HCT116 (cell line): ENCODE data around the gene DKK3. TPM values are rescaled to one million over a fixed set of nuclear protein-coding genes. Genes with fewer than 3 reads are reported as not detected.

ENCODE experiments used
- ATAC-seq: fragments of 200-7000 bp; cut with Tn5 transposase; 2 replicates; pipeline ENCODE4 v1.9.1; 2020; ENCODE audit warnings: mild to moderate bottlenecking, moderate library complexity
- BruUV-seq: library from RNA; stranded (reverse); fragments of 400-500 nt; replicated peaks from 2 replicates; lab custom pipeline; 2021; lab: Mats Ljungman, UMichigan
- CTCF ChIA-PET: fragments of 300-600 bp; sonication (Branson Sonifier 250); formaldehyde crosslinking; loops from one replicate; lab custom pipeline; 2021; ENCODE audit warnings: antibody characterized with exemption; lab: Charles Lee
- POLR2A ChIA-PET: fragments of 300-600, 350-600 bp; sonication (Branson Sonifier 250); formaldehyde crosslinking; loops from one replicate; lab custom pipeline; 2021; ENCODE audit warnings: antibody characterized with exemption; lab: Charles Lee
- RAD21 ChIA-PET, 2 experiments: fragments of 300-600 bp; sonication (Branson Sonifier 250); formaldehyde crosslinking; loops; one replicate each; lab custom pipeline; 2023; ENCODE audit warnings: low total read pairs in 2 of 2; ENCODE audit not compliant: uncharacterized antibody in 2 of 2, unreplicated experiment in 2 of 2, low non-redundant PET in 1 of 2; lab: Charles Lee
- DNase-seq: peaks from one replicate; pipeline ENCODE4 v3.0.0-alpha.2; 2010; ENCODE audit warnings: low read depth, low spot score
- H2AFZ ChIP-seq: fragments of 200-600 bp; shearing (Covaris generic), sonication (generic); 2 replicates; pipeline ENCODE4 v1.6.1; 2017; ENCODE audit warnings: low read depth, mixed run types, mixed read lengths, antibody characterized with exemption, low read length; ENCODE audit not compliant: poor library complexity, severe bottlenecking
- H3K27ac ChIP-seq: 2 replicates; pipeline ENCODE4 v1.5.1; 2012; ENCODE audit warnings: low read depth, low read length
- H3K27me3 ChIP-seq: fragments of 200-600 bp; sonication (generic); 2 replicates; pipeline ENCODE4 v1.6.1; 2016; ENCODE audit warnings: mixed run types, low read length, mixed read lengths; ENCODE audit not compliant: insufficient read depth
- H3K36me3 ChIP-seq, 2 experiments: fragments of 200-500 bp in 1 of 2; fragments of 200-600 bp in 1 of 2; sonication (Bioruptor generic) in 1 of 2; sonication (generic) in 1 of 2; 2 replicates each; pipeline versions ENCODE4 v1.5.1 to v1.6.1; 2014 to 2016; ENCODE audit warnings: low read length in 2 of 2, inconsistent platforms in 1 of 2, mixed read lengths in 1 of 2, mixed run types in 1 of 2; ENCODE audit not compliant: insufficient read depth in 2 of 2, control insufficient read depth in 1 of 2
- H3K4me1 ChIP-seq, 2 experiments: fragments of 200-600 bp in 1 of 2; sonication (generic) in 1 of 2; 2 replicates each; pipeline versions ENCODE4 v1.5.1 to v1.6.1; 2012 to 2017; ENCODE audit warnings: low read length in 2 of 2, inconsistent platforms in 1 of 2, mild to moderate bottlenecking in 1 of 2, mixed read lengths in 1 of 2, mixed run types in 1 of 2, moderate library complexity in 1 of 2; ENCODE audit not compliant: insufficient read depth in 2 of 2, control insufficient read depth in 1 of 2
- H3K4me2 ChIP-seq: fragments of 200-600 bp; sonication (generic); 2 replicates; pipeline ENCODE4 v1.6.1; 2017; ENCODE audit warnings: mixed run types, low read length, mixed read lengths
- H3K4me3 ChIP-seq, 2 experiments: fragments of 200-600 bp in 1 of 2; sonication (generic) in 1 of 2; replicated peaks in 1 of 2; 2 replicates each; pipeline ENCODE4 v1.5.1; 2011 to 2016; ENCODE audit warnings: low read length in 2 of 2, control low read depth in 1 of 2, low read depth in 1 of 2, mild to moderate bottlenecking in 1 of 2, mixed read lengths in 1 of 2, mixed run types in 1 of 2
- H3K79me2 ChIP-seq: fragments of 200-600 bp; sonication (generic); 2 replicates; pipeline ENCODE4 v1.6.1; 2017; ENCODE audit warnings: mild to moderate bottlenecking, mixed run types, low read length, moderate library complexity, mixed read lengths; ENCODE audit not compliant: insufficient read depth
- H3K9ac ChIP-seq: fragments of 200-600 bp; sonication (generic); 2 replicates; pipeline ENCODE4 v1.6.1; 2016; ENCODE audit warnings: low read length, mixed read lengths
- H3K9me2 ChIP-seq: fragments of 200-600 bp; sonication (generic), shearing (Covaris generic); 2 replicates; pipeline ENCODE4 v1.6.1; 2017; ENCODE audit warnings: mixed run types, mild to moderate bottlenecking, moderate library complexity; ENCODE audit not compliant: insufficient read depth
- H3K9me3 ChIP-seq, 2 experiments: fragments of 200-500 bp in 1 of 2; fragments of 200-600 bp in 1 of 2; sonication (Bioruptor generic) in 1 of 2; sonication (generic) in 1 of 2; 2 replicates each; pipeline ENCODE4 v1.6.1; 2014 to 2017; ENCODE audit warnings: low read length in 2 of 2, mixed read lengths in 2 of 2, inconsistent platforms in 1 of 2, low read depth in 1 of 2, mild to moderate bottlenecking in 1 of 2, mixed run types in 1 of 2, moderate library complexity in 1 of 2; ENCODE audit not compliant: control insufficient read depth in 1 of 2, insufficient read depth in 1 of 2
- H4K20me1 ChIP-seq: fragments of 200-600 bp; sonication (generic), shearing (Covaris generic); 2 replicates; pipeline ENCODE4 v1.6.1; 2017; ENCODE audit warnings: mixed run types, mild to moderate bottlenecking, moderate library complexity; ENCODE audit not compliant: insufficient read depth
- ATF3 ChIP-seq: IDR thresholded peaks from 2 replicates; pipeline ENCODE4 v1.6.1; 2012
- CEBPB ChIP-seq: IDR thresholded peaks from 2 replicates; pipeline ENCODE4 v1.6.1; 2012; ENCODE audit warnings: low read depth
- ELF1 ChIP-seq: IDR thresholded peaks from 2 replicates; pipeline ENCODE4 v1.6.1; 2012; ENCODE audit warnings: low read depth, borderline replicate concordance
- SRF ChIP-seq: IDR thresholded peaks from 2 replicates; pipeline ENCODE4 v1.6.1; 2012; ENCODE audit warnings: low read depth
- ZFX ChIP-seq: fragments of 450-650 bp; IDR thresholded peaks from 2 replicates; pipeline ENCODE4 v1.6.1; 2017
- intact Hi-C: fragments of 100-400 bp; cut with micrococcal nuclease; formaldehyde crosslinking; loops from 2 replicates; pipeline ENCODE4 v1.10.0; 2022
- total RNA-seq: library from RNA; stranded (reverse); gene quantifications from one replicate; pipeline ENCODE4 v1.2.1, GENCODE V29; 2021; ENCODE audit not compliant: unreplicated experiment
- TF ChIP-seq, protein P1 (sequence below): IDR thresholded peaks from 2 replicates; pipeline ENCODE4 v1.6.1; 2012

DKK3 gene
- total RNA-seq, 1 experiment from 2014 or later, result 0.49 TPM

- TF ChIP-seq ELF1 (no peak), CEBPB (no peak), SRF (no peak)
- TF ChIP-seq, protein P1, sequence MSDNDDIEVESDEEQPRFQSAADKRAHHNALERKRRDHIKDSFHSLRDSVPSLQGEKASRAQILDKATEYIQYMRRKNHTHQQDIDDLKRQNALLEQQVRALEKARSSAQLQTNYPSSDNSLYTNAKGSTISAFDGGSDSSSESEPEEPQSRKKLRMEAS, result no peak
Measured at GRCh38 chr11:11977206-11977938, 31.1 kb downstream of the DKK3 start (continued).

- Histone ChIP-seq H4K20me1 (no peaks in the 10 kb centered on the region), H3K79me2 (no peaks in the 10 kb centered on the region), H3K4me3 (peak overlapping the region in 1 of 2 experiments; percentile 44; a peak in 3 of 4 replicates), H3K9me2 (no peaks in the 10 kb centered on the region), H3K9ac (peak overlapping the region; percentile 45), H3K4me2 (peak overlapping the region; percentile 79)
- POLR2A ChIA-PET, result no interaction called here
- BruUV-seq, result no TSS peak
- no peak for TF ChIP-seq ATF3
- no peak for TF ChIP-seq ZFX
- TF ChIP-seq, all 23 proteins: peak for 0
- CTCF ChIA-PET, result interaction anchor here (0.6 to 2.4 kb wide), 3 partner anchors 11 to 123 kb away, joined by 3 to 21 read pairs (median 4); no protein-coding TSS in a partner anchor
- ATAC-seq, result peak; percentile 23
- Histone ChIP-seq H3K27ac (peak overlapping the region; percentile 60), H2AFZ (no peak overlapping the region), H3K9me3 (no peaks in the 10 kb centered on the region; a peak in 1 of 4 replicates), H3K4me1 (peaks cover 25 to 44% of the 10 kb centered on the region in 2 experiments), H3K36me3 (no peaks in the 10 kb centered on the region), H3K27me3 (no peaks in the 10 kb centered on the region)
- intact Hi-C loops, result no loop called here
- RAD21 ChIA-PET, result interaction anchor here (1.1 to 1.4 kb wide), 2 partner anchors 10 to 68 kb away, joined by 3 read pairs; no protein-coding TSS in a partner anchor
- DNase-seq, result no peak
Measured at GRCh38 chr11:11976481-11977127, 31.8 kb downstream of the DKK3 start.
